Natural killer cell (primary cell): ENCODE measurements around the gene HIVEP3. TPM values are rescaled to one million over a fixed set of nuclear protein-coding genes. Genes with fewer than 3 reads are reported as not detected.

Experiments
- ATAC-seq, 3 donors: fragments of 150-1000 bp in 2 of 3; fragments of 200-7000 bp in 1 of 3; cut with Tn5 transposase; 1 replicate in 1 of 3; 2 replicates in 2 of 3; pipeline ENCODE4 v1.10.0; 2021; ENCODE audit warnings: mild to moderate bottlenecking in 2 of 3, moderate library complexity in 2 of 3
- DNase-seq, 2 donors: peaks; one replicate each; pipeline versions ENCODE4 v3.0.0 to v3.0.0-alpha.2; 2013 to 2021; ENCODE audit warnings: mixed read lengths in 1 of 2
- H3K27ac ChIP-seq: one replicate; pipeline ENCODE4 v1.5.1; 2013; ENCODE audit warnings: mild to moderate bottlenecking, low read length
- H3K27me3 ChIP-seq: one replicate; pipeline ENCODE4 v1.6.1; 2013; ENCODE audit warnings: low read length; ENCODE audit not compliant: control insufficient read depth, insufficient read depth
- H3K36me3 ChIP-seq: one replicate; pipeline ENCODE4 v1.6.1; 2013; ENCODE audit warnings: low read length; ENCODE audit not compliant: control insufficient read depth, insufficient read depth
- H3K4me1 ChIP-seq: one replicate; pipeline ENCODE4 v1.6.1; 2013; ENCODE audit warnings: low read length; ENCODE audit not compliant: control insufficient read depth, insufficient read depth
- H3K4me3 ChIP-seq: one replicate; pipeline ENCODE4 v1.5.1; 2013; ENCODE audit warnings: low read length
- H3K9me3 ChIP-seq: one replicate; pipeline ENCODE4 v1.6.1; 2013; ENCODE audit warnings: low read length; ENCODE audit not compliant: control insufficient read depth, insufficient read depth
- H3K27ac Mint-ChIP-seq, 2 donors: one replicate each; pipeline ENCODE4 v1.8.0; 2022; ENCODE audit warnings: mild to moderate bottlenecking in 2 of 2, mixed read lengths in 2 of 2, moderate library complexity in 1 of 2
- H3K27me3 Mint-ChIP-seq, 2 donors: one replicate each; pipeline ENCODE4 v1.8.0; 2022; ENCODE audit warnings: low read depth in 2 of 2, mixed read lengths in 2 of 2
- H3K36me3 Mint-ChIP-seq: one replicate; pipeline ENCODE4 v1.8.0; 2022; ENCODE audit warnings: mixed read lengths
- H3K4me1 Mint-ChIP-seq, 2 donors: one replicate each; pipeline ENCODE4 v1.8.0; 2022; ENCODE audit warnings: mixed read lengths in 2 of 2
- H3K4me3 Mint-ChIP-seq: one replicate; pipeline ENCODE4 v1.8.0; 2022; ENCODE audit warnings: mild to moderate bottlenecking, moderate library complexity, mixed read lengths
- H3K9me3 Mint-ChIP-seq, 2 donors: one replicate each; pipeline ENCODE4 v1.8.0; 2022; ENCODE audit warnings: mixed read lengths in 2 of 2
- CTCF ChIP-seq: fragments of 200-600 bp; IDR thresholded peaks from one replicate; pipeline ENCODE4 v1.8.0; 2022; ENCODE audit warnings: antibody characterized with exemption
- WGBS: methylation state at CpG from one replicate; pipeline ENCODE4 v1.1.7; 2013; ENCODE audit warnings: missing lambda C conversion rate; ENCODE audit not compliant: insufficient coverage; 5-methylcytosine and 5-hydroxymethylcytosine counted together
- intact Hi-C: fragments of 100-400 bp; cut with micrococcal nuclease; formaldehyde crosslinking; loops from one replicate; pipeline ENCODE4 v1.14.2; 2022
- total RNA-seq, 4 donors: library from RNA; stranded (reverse); fragments of 120-200 nt in 1 of 4; gene quantifications; one replicate each; pipeline versions ENCODE4 v1.2.3 to v1.2.4, GENCODE V29; 2013 to 2022

The HIVEP3 gene
- total RNA-seq, 3 donors from 2014 or later (not counting 1 experiment from before 2014, with no cell fraction given) = 26.2 to 35.2 (median 29.8) TPM

GRCh38 chr1:41519667-41520066, 399.1 kb downstream of the HIVEP3 start:
- H3K9me3 Mint-ChIP-seq = no peaks in the 10 kb centered on the region
- H3K27ac Mint-ChIP-seq = no peak overlapping the region
- Histone ChIP-seq H3K36me3 (peaks cover 3% of the 10 kb centered on the region), H3K27ac (no peak overlapping the region), H3K27me3 (no peaks in the 10 kb centered on the region), H3K4me1 (peaks cover 13% of the 10 kb centered on the region), H3K9me3 (no peaks in the 10 kb centered on the region), H3K4me3 (no peak overlapping the region)
- DNase-seq (no peak), ATAC-seq (no peak)
- 96% methylated on average over 5 of the region's 5 CpGs for WGBS
- no peaks in the 10 kb centered on the region for H3K27me3 Mint-ChIP-seq
- no peaks in the 10 kb centered on the region for H3K36me3 Mint-ChIP-seq
- no peak for TF ChIP-seq CTCF
- H3K4me1 Mint-ChIP-seq = peaks cover 11 to 14% of the 10 kb centered on the region in 2 donors
- intact Hi-C loops = no loop called here
- H3K4me3 Mint-ChIP-seq = no peak overlapping the region

- WGBS = 71% methylated on average over 5 of the region's 5 CpGs
- Mint-ChIP-seq H3K4me3 (no peak overlapping the region), H3K4me1 (peaks cover 11 to 14% of the 10 kb centered on the region in 2 donors), H3K9me3 (no peaks in the 10 kb centered on the region), H3K36me3 (no peaks in the 10 kb centered on the region), H3K27me3 (no peaks in the 10 kb centered on the region), H3K27ac (no peak overlapping the region)
- Histone ChIP-seq H3K36me3 (no peaks in the 10 kb centered on the region), H3K27me3 (no peaks in the 10 kb centered on the region), H3K4me3 (no peak overlapping the region), H3K4me1 (peaks cover 13% of the 10 kb centered on the region), H3K9me3 (no peaks in the 10 kb centered on the region), H3K27ac (no peak overlapping the region)
- no peak for DNase-seq
- intact Hi-C loops = no loop called here
- TF ChIP-seq CTCF = no peak
- ATAC-seq = no peak
Observed at GRCh38 chr1:41518471-41518870, 400.3 kb downstream of the HIVEP3 start.

GRCh38 chr1:41517062-41517438, 401.7 kb downstream of the HIVEP3 start:
- no peak for TF ChIP-seq CTCF
- ATAC-seq = no peak
- WGBS = 89% methylated on average over 3 of the region's 3 CpGs
- no peak overlapping the region for H3K4me3 ChIP-seq
- H3K27ac ChIP-seq = no peak overlapping the region
- no peak for DNase-seq
- intact Hi-C loops = no loop called here
- H3K4me1 ChIP-seq = peaks cover 13% of the 10 kb centered on the region
- Mint-ChIP-seq H3K9me3 (no peaks in the 10 kb centered on the region), H3K4me3 (peak overlapping the region; percentile 84), H3K27me3 (no peaks in the 10 kb centered on the region), H3K4me1 (peaks cover 11 to 14% of the 10 kb centered on the region in 2 donors), H3K36me3 (no peaks in the 10 kb centered on the region), H3K27ac (no peak overlapping the region)
- peaks cover 4% of the 10 kb centered on the region for H3K36me3 ChIP-seq
- no peaks in the 10 kb centered on the region for H3K9me3 ChIP-seq
- H3K27me3 ChIP-seq = no peaks in the 10 kb centered on the region
